ENCODE results near the gene TBC1D20.
"Not testable (repeated sequence)": the region's sequence is repeated elsewhere in the genome, so short reads cannot be mapped to it uniquely, and the experiment has no call there.

GRCh38 chr20:452021-452420 lies 10.3 kb downstream of the TBC1D20 start:
- TF ChIP-seq POLR2A, CTCF (IDR thresholded peaks at IDR 0.05): not testable (repeated sequence)
